ENCODE data around the gene KCNN2. TPM values are rescaled to one million over a fixed set of nuclear protein-coding genes. Genes with fewer than 3 reads are reported as not detected.

KCNN2 gene
- total and polyA plus RNA-seq, 2 donors (not counting 3 experiments of a cell fraction or from before 2014, with no cell fraction given) = 0.32 to 1.9 TPM

DNA sequence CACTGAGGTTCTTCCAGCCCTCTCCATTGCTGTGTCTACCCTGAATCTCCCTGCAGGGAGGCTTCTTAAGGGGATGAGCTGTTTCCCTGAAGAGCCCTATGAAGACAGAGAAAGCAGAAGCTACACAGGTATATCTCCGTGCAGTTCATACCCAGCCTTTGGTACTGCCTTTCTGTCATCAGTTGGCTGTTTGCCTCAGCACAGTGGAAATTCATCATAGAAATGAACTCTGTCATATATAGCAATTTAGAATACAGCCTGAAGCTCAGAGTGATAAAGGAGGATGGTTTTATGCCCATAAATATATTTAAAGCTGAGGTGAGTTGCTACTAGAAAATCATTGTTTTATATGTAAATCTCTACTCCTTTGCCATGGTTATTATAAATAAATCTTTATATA is 42.6 kb upstream of the KCNN2 start:
- H3K4me2 ChIP-seq (ENCODE audit: insufficient read depth, low read length) = peak overlapping the region; percentile 75
- no peaks in the 10 kb centered on the region for H3K79me2 ChIP-seq (ENCODE audit: control insufficient read depth, insufficient read depth, low read length)
- TF ChIP-seq EZH2 (IDR thresholded peaks at IDR 0.05; ENCODE audit: borderline replicate concordance, low read depth, low read length, severe bottlenecking) = no peak
- TF ChIP-seq JUN (IDR thresholded peaks at IDR 0.05; ENCODE audit: borderline replicate concordance, insufficient read depth, insufficient read length, low read depth) = no peak
- TF ChIP-seq, protein P1, sequence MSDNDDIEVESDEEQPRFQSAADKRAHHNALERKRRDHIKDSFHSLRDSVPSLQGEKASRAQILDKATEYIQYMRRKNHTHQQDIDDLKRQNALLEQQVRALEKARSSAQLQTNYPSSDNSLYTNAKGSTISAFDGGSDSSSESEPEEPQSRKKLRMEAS (IDR thresholded peaks at IDR 0.05; ENCODE audit: insufficient read depth, insufficient read length) = no peak
- TF ChIP-seq POLR2AphosphoS5 (IDR thresholded peaks at IDR 0.05; ENCODE audit: insufficient read depth, low read depth, low read length) = no peak
- no peak for TF ChIP-seq FOS (IDR thresholded peaks at IDR 0.05; ENCODE audit: borderline replicate concordance, insufficient read depth, low read length)
- no peak for TF ChIP-seq MYC (IDR thresholded peaks at IDR 0.05; ENCODE audit: low read depth, low read length)
- TF ChIP-seq, protein P2, sequence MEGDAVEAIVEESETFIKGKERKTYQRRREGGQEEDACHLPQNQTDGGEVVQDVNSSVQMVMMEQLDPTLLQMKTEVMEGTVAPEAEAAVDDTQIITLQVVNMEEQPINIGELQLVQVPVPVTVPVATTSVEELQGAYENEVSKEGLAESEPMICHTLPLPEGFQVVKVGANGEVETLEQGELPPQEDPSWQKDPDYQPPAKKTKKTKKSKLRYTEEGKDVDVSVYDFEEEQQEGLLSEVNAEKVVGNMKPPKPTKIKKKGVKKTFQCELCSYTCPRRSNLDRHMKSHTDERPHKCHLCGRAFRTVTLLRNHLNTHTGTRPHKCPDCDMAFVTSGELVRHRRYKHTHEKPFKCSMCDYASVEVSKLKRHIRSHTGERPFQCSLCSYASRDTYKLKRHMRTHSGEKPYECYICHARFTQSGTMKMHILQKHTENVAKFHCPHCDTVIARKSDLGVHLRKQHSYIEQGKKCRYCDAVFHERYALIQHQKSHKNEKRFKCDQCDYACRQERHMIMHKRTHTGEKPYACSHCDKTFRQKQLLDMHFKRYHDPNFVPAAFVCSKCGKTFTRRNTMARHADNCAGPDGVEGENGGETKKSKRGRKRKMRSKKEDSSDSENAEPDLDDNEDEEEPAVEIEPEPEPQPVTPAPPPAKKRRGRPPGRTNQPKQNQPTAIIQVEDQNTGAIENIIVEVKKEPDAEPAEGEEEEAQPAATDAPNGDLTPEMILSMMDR (IDR thresholded peaks at IDR 0.05; ENCODE audit: extremely low read depth in 1 of 2, insufficient read depth in 1 of 2, low read depth in 1 of 2, low read length in 2 of 2) = no peak
- TF ChIP-seq POLR2A (IDR thresholded peaks at IDR 0.05; ENCODE audit: low read depth, low read length) = no peak
- no peak for TF ChIP-seq GATA2 (IDR thresholded peaks at IDR 0.05; ENCODE audit: insufficient read depth, insufficient read length, low read depth, low read length)
- H3K9me1 ChIP-seq (replicated peaks; ENCODE audit: control insufficient read depth, extremely low read depth, insufficient read depth, low read length) = no peaks in the 10 kb centered on the region
- no peak overlapping the region for H3K4me3 ChIP-seq (replicated peaks in 1 of 3; ENCODE audit: insufficient read depth in 1 of 3, low read depth in 1 of 3, low read length in 3 of 3)
- BruUV-seq (replicated peaks) = TSS peak; percentile 70
- peak; percentile 63 for DNase-seq (ENCODE audit: low read depth, low spot score)
- H2AFZ ChIP-seq (ENCODE audit: low read depth, low read length) = peak overlapping the region; percentile 78
- H3K4me1 ChIP-seq (ENCODE audit: control insufficient read depth, extremely low read depth, insufficient read depth, low read length) = peaks cover 27% of the 10 kb centered on the region
- ChIA-PET CTCF (interaction anchor here (0.8 to 1.3 kb wide), 5 partner anchors 9 to 640 kb away, joined by 3 to 5 read pairs (median 4); no protein-coding TSS in a partner anchor), POLR2A (no interaction called here)
- peak; percentile 47 for FAIRE-seq
- no peaks in the 10 kb centered on the region for H3K36me3 ChIP-seq (ENCODE audit: control insufficient read depth in 2 of 2, extremely low read depth in 1 of 2, insufficient read depth in 2 of 2, low read length in 2 of 2)
- H3K9me3 ChIP-seq (replicated peaks; ENCODE audit: control insufficient read depth, insufficient read depth, low read length) = no peaks in the 10 kb centered on the region
- peak overlapping the region; percentile 64 for H3K9ac ChIP-seq (replicated peaks; ENCODE audit: extremely low read depth, insufficient read depth, low read length)
- dilution Hi-C loops (cut with MboI; ENCODE audit: extremely low pct_ligation_motif_present, low sequenced_read_pairs) = no loop called here
- intact Hi-C loops (cut with micrococcal nuclease) = loop anchor here (1.0 kb wide), 2 partner anchors 8 to 143 kb away; no protein-coding TSS in a partner anchor
- H3K27ac ChIP-seq (ENCODE audit: insufficient read depth, low read depth, low read length) = peak overlapping the region; percentile 93
- H3K27me3 ChIP-seq (ENCODE audit: control insufficient read depth in 2 of 2, insufficient read depth in 2 of 2, low read length in 2 of 2) = no peaks in the 10 kb centered on the region
- no peaks in the 10 kb centered on the region for H4K20me1 ChIP-seq (replicated peaks; ENCODE audit: control insufficient read depth, extremely low read depth, insufficient read depth, low read length)

Data from endothelial cell of umbilical vein (primary cell).